ENCODE results near the gene ZNF574. TPM values are rescaled to one million over a fixed set of nuclear protein-coding genes. Genes with fewer than 3 reads are reported as not detected.
A peak's percentile ranks its signal among the peaks of the same experiment; 100 is the strongest.

The ZNF574 gene
- 35.6 and 36.3 TPM in 2 replicates for total RNA-seq (2021)
- long read RNA-seq, transcript ZNF574-202 (2 exons, 2,940 nt), result major isoform, 257 of 305 reads
- long read RNA-seq, partial matches to known transcripts, result 45 of 305 reads
- long read RNA-seq, other reads (novel, unspliced or antisense), result 3 of 305 reads

DNA sequence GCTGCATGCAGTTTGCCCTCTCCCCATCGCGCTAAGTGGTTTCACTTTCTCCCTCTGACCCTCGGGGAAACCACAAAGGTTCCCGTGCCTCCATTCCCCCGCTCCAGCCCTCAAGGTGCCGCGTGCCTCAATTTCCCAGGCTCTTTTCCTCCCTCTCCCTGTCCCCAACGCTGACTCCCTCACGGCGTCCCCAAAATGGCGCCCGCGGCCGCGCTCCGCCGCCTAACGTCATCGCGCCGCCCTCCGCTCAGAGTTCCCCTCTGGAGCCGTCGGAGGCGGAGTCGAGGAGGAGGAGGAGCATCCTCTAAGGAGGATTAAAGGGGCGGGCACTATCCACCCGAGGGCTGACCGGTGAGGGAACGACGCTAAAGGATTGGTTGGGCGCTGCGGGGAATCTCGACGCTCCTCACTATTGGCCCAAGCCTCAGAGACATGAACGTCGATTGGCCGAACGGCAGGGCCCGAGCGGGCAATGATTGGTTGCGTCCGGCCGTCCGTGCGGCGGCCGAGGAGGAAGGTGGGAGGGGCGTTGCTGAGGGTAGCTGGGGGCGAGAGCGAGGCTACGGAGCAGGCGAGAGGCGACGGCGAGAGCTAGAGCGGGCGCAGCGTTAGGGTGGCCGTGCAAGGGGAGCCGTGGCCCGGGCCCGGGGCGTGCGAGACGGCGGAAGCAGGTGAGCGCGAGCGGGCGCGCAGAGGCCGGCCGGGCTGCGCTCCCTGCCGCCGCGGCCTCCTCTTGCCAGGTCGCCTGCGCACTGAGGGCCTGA, at the start of gene ZNF574:
Gene ZNF574, plus strand, starts transcription at position 551 of the 764 bp plus-strand sequence. CDS start 2,441 bp downstream, outside the sequence.
- Histone ChIP-seq H4K20me1 (ENCODE audit: control insufficient read depth, insufficient read depth, insufficient read length) (no peaks in the 10 kb centered on the region), H3K9ac (ENCODE audit: extremely low read depth, insufficient read length, low read length) (peak within 1 kb of the TSS; percentile 96), H3K79me2 (ENCODE audit: insufficient read depth, low read length) (peaks cover 21% of the 10 kb centered on the region), H2BK12ac (ENCODE audit: insufficient read length, low read depth, low read length) (no peak within 1 kb of the TSS), H3K4me2 (ENCODE audit: insufficient read depth, insufficient read length, low read length) (peak within 1 kb of the TSS; percentile 97), H4K5ac (ENCODE audit: insufficient read length, low read depth, low read length) (peak within 1 kb of the TSS; percentile 99), H3K27me3 (ENCODE audit: insufficient read depth, low read length) (no peaks in the 10 kb centered on the region), H3K4ac (ENCODE audit: low read depth, low read length) (peak within 1 kb of the TSS; percentile 69), H3K14ac (ENCODE audit: insufficient read depth, low read length) (peak within 1 kb of the TSS; percentile 98), H3K4me1 (ENCODE audit: insufficient read depth, low read length) (no peaks in the 10 kb centered on the region; the same call in 1 of the 2 replicates), H3K23ac (ENCODE audit: insufficient read length, low read depth, low read length) (peak within 1 kb of the TSS; percentile 41), H4K8ac (replicated peaks; ENCODE audit: insufficient read length, low read depth, low read length) (peak within 1 kb of the TSS; percentile 56), H2BK5ac (ENCODE audit: insufficient read length, low read length) (peak within 1 kb of the TSS; percentile 73), H3K79me1 (ENCODE audit: insufficient read depth, low read depth, low read length, poor library complexity, severe bottlenecking) (peaks cover 13% of the 10 kb centered on the region), H2AK5ac (ENCODE audit: insufficient read length, low read length) (no peak within 1 kb of the TSS), H4K91ac (ENCODE audit: insufficient read length, low read depth, low read length) (peak within 1 kb of the TSS; percentile 67), H3K56ac (ENCODE audit: insufficient read length, low read depth, low read length) (no peak within 1 kb of the TSS), H3T11ph (ENCODE audit: low read length) (peak within 1 kb of the TSS; percentile 41), H3K23me2 (ENCODE audit: insufficient read length, low read depth, low read length, poor library complexity, severe bottlenecking) (peaks cover 11% of the 10 kb centered on the region), H2BK120ac (ENCODE audit: low read depth, low read length, poor library complexity, severe bottlenecking) (peak within 1 kb of the TSS; percentile 52), H3K9me3 (ENCODE audit: control insufficient read depth, low read depth, low read length) (no peaks in the 10 kb centered on the region), H3K27ac (ENCODE audit: insufficient read length, low read depth, low read length) (peak within 1 kb of the TSS; percentile 79), H2BK15ac (ENCODE audit: low read depth, low read length) (peak within 1 kb of the TSS; percentile 73; the same call in 1 of the 2 replicates), H2AFZ (ENCODE audit: low read length) (no peak within 1 kb of the TSS), H3K18ac (ENCODE audit: insufficient read length, low read depth, low read length) (peak within 1 kb of the TSS; percentile 99), H2BK20ac (ENCODE audit: low read depth, low read length, poor library complexity, severe bottlenecking) (no peak within 1 kb of the TSS)
- Mint-ChIP-seq H3K4me3 (peak within 1 kb of the TSS; percentile 96 to 97), H3K27me3 (ENCODE audit: low read depth) (no peaks in the 10 kb centered on the region; the same call in 1 of the 2 replicates), H3K36me3 (ENCODE audit: insufficient read depth in 1 of 3, low read depth in 3 of 3) (peaks cover 24 to 33% (median 32%) of the 10 kb centered on the region in 3 experiments), H3K27ac (peak within 1 kb of the TSS; percentile 100), H3K4me1 (peaks cover 22 to 40% of the 10 kb centered on the region in 2 experiments), H3K9me3 (no peaks in the 10 kb centered on the region)
- DNase-seq, result peak; percentile 99
- WGBS (ENCODE audit: extremely low coverage, insufficient read length, low lambda C conversion rate), result no CpG with 5 or more reads among the region's 80 CpGs
- TF ChIP-seq CTCF (conservative IDR thresholded peaks at IDR 0.05), result no peak

Data from H9 (cell line).